Endothelial cell of umbilical vein (primary cell): ENCODE measurements around the gene OSBPL10. TPM values are rescaled to one million over a fixed set of nuclear protein-coding genes. Genes with fewer than 3 reads are reported as not detected.

ENCODE experiments used
- BruUV-seq: library from RNA; stranded (reverse); fragments of 400-500 nt; replicated peaks from 2 replicates; lab custom pipeline; 2021; lab: Mats Ljungman, UMichigan
- CTCF ChIA-PET: fragments of 300-600, 350-600 bp; sonication (Branson Sonifier 250); formaldehyde crosslinking; loops from one replicate; lab custom pipeline; 2021; ENCODE audit warnings: antibody characterized with exemption, inconsistent platforms; lab: Charles Lee
- POLR2A ChIA-PET: fragments of 300-600, 350-600 bp; sonication (Branson Sonifier 250); formaldehyde crosslinking; loops from one replicate; lab custom pipeline; 2021; ENCODE audit warnings: antibody characterized with exemption, inconsistent platforms; lab: Charles Lee
- DNase-seq: peaks from one replicate; pipeline ENCODE4 v3.0.0-alpha.2; 2011; ENCODE audit warnings: low read depth, low spot score
- FAIRE-seq: peaks from 2 replicates; lab custom pipeline; 2011; peaks lifted over from hg19 to GRCh38; lab: Jason Lieb, UNC
- H2AFZ ChIP-seq: 2 replicates; pipeline ENCODE4 v1.6.0; 2012; ENCODE audit warnings: low read depth, low read length, control low read depth, inconsistent platforms
- H3K27ac ChIP-seq: 2 replicates; pipeline ENCODE4 v1.5.1; 2011; ENCODE audit warnings: low read depth, mild to moderate bottlenecking, control low read depth, low read length, moderate library complexity; ENCODE audit not compliant: insufficient read depth
- H3K27me3 ChIP-seq, 2 experiments: 2 replicates each; pipeline versions ENCODE4 v1.6.0 to v1.6.1; 2011; ENCODE audit warnings: low read length in 2 of 2, mixed read lengths in 1 of 2; ENCODE audit not compliant: control insufficient read depth in 2 of 2, insufficient read depth in 2 of 2
- H3K36me3 ChIP-seq, 2 experiments: 2 replicates in 1 of 2; 3 replicates in 1 of 2; pipeline ENCODE4 v1.5.1; 2011; ENCODE audit warnings: low read length in 2 of 2, mild to moderate bottlenecking in 1 of 2, moderate library complexity in 1 of 2; ENCODE audit not compliant: control insufficient read depth in 2 of 2, insufficient read depth in 2 of 2; ENCODE audit errors: extremely low read depth in 1 of 2
- H3K4me1 ChIP-seq: 3 replicates; pipeline ENCODE4 v1.5.1; 2011; ENCODE audit warnings: mild to moderate bottlenecking, low read length; ENCODE audit not compliant: control insufficient read depth, insufficient read depth; ENCODE audit errors: extremely low read depth
- H3K4me2 ChIP-seq: 2 replicates; pipeline ENCODE4 v1.6.1; 2011; ENCODE audit warnings: low read length, control low read depth, mixed read lengths; ENCODE audit not compliant: insufficient read depth
- H3K4me3 ChIP-seq, 3 experiments: fragments of 200-600 bp in 1 of 3; sonication (generic), shearing (Covaris generic) in 1 of 3; replicated peaks in 1 of 3; 2 replicates each; pipeline ENCODE4 v1.5.1; 2011 to 2016; ENCODE audit warnings: control low read depth in 3 of 3, low read length in 3 of 3, mild to moderate bottlenecking in 2 of 3, inconsistent platforms in 1 of 3, low read depth in 1 of 3, moderate library complexity in 1 of 3; ENCODE audit not compliant: insufficient read depth in 1 of 3
- H3K79me2 ChIP-seq: 2 replicates; pipeline ENCODE4 v1.6.0; 2012; ENCODE audit warnings: low read length, inconsistent platforms; ENCODE audit not compliant: control insufficient read depth, insufficient read depth
- H3K9ac ChIP-seq: replicated peaks from 2 replicates; pipeline ENCODE3; 2011; ENCODE audit warnings: low read length, control low read depth; ENCODE audit not compliant: insufficient read depth; ENCODE audit errors: extremely low read depth
- H3K9me1 ChIP-seq: replicated peaks from 3 replicates; pipeline ENCODE4 v1.6.0; 2011; ENCODE audit warnings: mild to moderate bottlenecking, low read length; ENCODE audit not compliant: control insufficient read depth, insufficient read depth; ENCODE audit errors: extremely low read depth
- H3K9me3 ChIP-seq: replicated peaks from 2 replicates; pipeline ENCODE4 v1.5.1; 2012; ENCODE audit warnings: low read length, inconsistent platforms; ENCODE audit not compliant: control insufficient read depth, insufficient read depth
- H4K20me1 ChIP-seq: replicated peaks from 2 replicates; pipeline ENCODE3; 2011; ENCODE audit warnings: mild to moderate bottlenecking, low read length; ENCODE audit not compliant: control insufficient read depth, insufficient read depth; ENCODE audit errors: extremely low read depth
- JUN ChIP-seq: IDR thresholded peaks from 2 replicates; pipeline ENCODE4 v1.6.1; 2011; ENCODE audit warnings: borderline replicate concordance, low read depth; ENCODE audit not compliant: insufficient read length, insufficient read depth
- POLR2A ChIP-seq: IDR thresholded peaks from 2 replicates; pipeline ENCODE4 v1.6.1; 2012; ENCODE audit warnings: low read depth, mild to moderate bottlenecking, control low read depth, low read length
- POLR2AphosphoS5 ChIP-seq: IDR thresholded peaks from 2 replicates; pipeline ENCODE4 v1.6.1; 2012; ENCODE audit warnings: low read depth, mild to moderate bottlenecking, control low read depth, low read length, moderate library complexity; ENCODE audit not compliant: insufficient read depth
- dilution Hi-C: fragments of 300-500 bp; cut with MboI; formaldehyde crosslinking; loops from one replicate; pipeline ENCODE4 v1.15.0; 2019; ENCODE audit warnings: low sequenced_read_pairs; ENCODE audit not compliant: extremely low pct_ligation_motif_present
- intact Hi-C: fragments of 100-400 bp; cut with micrococcal nuclease; formaldehyde crosslinking; loops from one replicate; pipeline ENCODE4 v1.10.0; 2022
- polyA plus RNA-seq, 4 experiments: library from polyadenylated mRNA; depleted of rRNA in 3 of 4; stranded (reverse) in 3 of 4; unstranded in 1 of 4; fragments of >200 nt; gene quantifications; 2 replicates each; pipeline versions ENCODE4 v1.2.1 to v1.2.3, GENCODE V29; 2011 to 2012; ENCODE audit warnings: missing spikeins in 1 of 4
- total RNA-seq: library from RNA; stranded (reverse); gene quantifications from 2 replicates; pipeline ENCODE4 v1.2.3, GENCODE V29; 2021
- TF ChIP-seq, protein P1 (sequence below): IDR thresholded peaks from 2 replicates; pipeline ENCODE4 v1.6.1; 2011; ENCODE audit not compliant: insufficient read depth, insufficient read length
- TF ChIP-seq, protein P2 (sequence below), 2 donors: IDR thresholded peaks; 1 replicate in 1 of 2; 2 replicates in 1 of 2; pipeline ENCODE4 v1.5.1; 2011; ENCODE audit warnings: low read length in 2 of 2, mild to moderate bottlenecking in 2 of 2, moderate library complexity in 2 of 2, control low read depth in 1 of 2, inconsistent platforms in 1 of 2, low read depth in 1 of 2; ENCODE audit not compliant: insufficient read depth in 1 of 2; ENCODE audit errors: extremely low read depth in 1 of 2

Gene OSBPL10
- total and polyA plus RNA-seq, 2 donors (not counting 3 experiments of a cell fraction or from before 2014, with no cell fraction given) = 10.8 to 47.6 TPM

DNA sequence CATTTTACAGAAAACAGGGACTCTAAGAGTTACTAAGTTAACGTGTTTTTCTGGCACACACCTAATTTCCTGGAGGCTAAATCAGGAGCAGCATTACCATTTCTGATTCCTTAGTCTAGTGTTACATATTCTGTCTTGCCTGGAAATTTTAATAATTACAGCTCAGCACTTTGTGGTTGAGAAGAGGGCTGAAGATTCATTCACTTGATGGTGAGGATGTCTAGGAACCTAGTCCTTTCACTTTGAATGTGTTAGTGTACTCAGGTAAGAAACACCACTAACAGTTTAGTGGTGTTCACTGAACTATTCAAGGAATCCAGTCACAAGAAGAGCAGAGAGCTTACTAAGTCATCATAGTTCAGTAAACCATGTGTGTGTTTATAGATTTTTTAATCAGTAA is 345.5 kb downstream of the OSBPL10 start:
- Histone ChIP-seq H3K36me3 (peaks cover 0 to 8% of the 10 kb centered on the region in 2 experiments), H3K4me2 (no peak overlapping the region), H3K9me3 (no peaks in the 10 kb centered on the region), H2AFZ (no peak overlapping the region), H3K4me1 (no peaks in the 10 kb centered on the region), H3K9me1 (no peaks in the 10 kb centered on the region), H3K27me3 (no peaks in the 10 kb centered on the region), H4K20me1 (no peaks in the 10 kb centered on the region), H3K79me2 (no peaks in the 10 kb centered on the region), H3K27ac (no peak overlapping the region), H3K4me3 (no peak overlapping the region), H3K9ac (no peak overlapping the region)
- FAIRE-seq = no peak
- ChIA-PET CTCF (interaction anchor here (1.3 to 1.5 kb wide), 2 partner anchors 10 to 25 kb away, joined by 3 to 4 read pairs; no protein-coding TSS in a partner anchor), POLR2A (no interaction called here)
- TF ChIP-seq POLR2AphosphoS5 (no peak), POLR2A (no peak), JUN (no peak)
- TF ChIP-seq, protein P1, sequence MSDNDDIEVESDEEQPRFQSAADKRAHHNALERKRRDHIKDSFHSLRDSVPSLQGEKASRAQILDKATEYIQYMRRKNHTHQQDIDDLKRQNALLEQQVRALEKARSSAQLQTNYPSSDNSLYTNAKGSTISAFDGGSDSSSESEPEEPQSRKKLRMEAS = no peak
- TF ChIP-seq, protein P2, sequence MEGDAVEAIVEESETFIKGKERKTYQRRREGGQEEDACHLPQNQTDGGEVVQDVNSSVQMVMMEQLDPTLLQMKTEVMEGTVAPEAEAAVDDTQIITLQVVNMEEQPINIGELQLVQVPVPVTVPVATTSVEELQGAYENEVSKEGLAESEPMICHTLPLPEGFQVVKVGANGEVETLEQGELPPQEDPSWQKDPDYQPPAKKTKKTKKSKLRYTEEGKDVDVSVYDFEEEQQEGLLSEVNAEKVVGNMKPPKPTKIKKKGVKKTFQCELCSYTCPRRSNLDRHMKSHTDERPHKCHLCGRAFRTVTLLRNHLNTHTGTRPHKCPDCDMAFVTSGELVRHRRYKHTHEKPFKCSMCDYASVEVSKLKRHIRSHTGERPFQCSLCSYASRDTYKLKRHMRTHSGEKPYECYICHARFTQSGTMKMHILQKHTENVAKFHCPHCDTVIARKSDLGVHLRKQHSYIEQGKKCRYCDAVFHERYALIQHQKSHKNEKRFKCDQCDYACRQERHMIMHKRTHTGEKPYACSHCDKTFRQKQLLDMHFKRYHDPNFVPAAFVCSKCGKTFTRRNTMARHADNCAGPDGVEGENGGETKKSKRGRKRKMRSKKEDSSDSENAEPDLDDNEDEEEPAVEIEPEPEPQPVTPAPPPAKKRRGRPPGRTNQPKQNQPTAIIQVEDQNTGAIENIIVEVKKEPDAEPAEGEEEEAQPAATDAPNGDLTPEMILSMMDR (IDR thresholded peaks at IDR 0.05; ENCODE audit: extremely low read depth in 1 of 2, insufficient read depth in 1 of 2, low read depth in 1 of 2, low read length in 2 of 2) = no peak
- intact Hi-C loops (no loop called here), dilution Hi-C loops (no loop called here)
- BruUV-seq = no TSS peak
- DNase-seq = no peak

DNA sequence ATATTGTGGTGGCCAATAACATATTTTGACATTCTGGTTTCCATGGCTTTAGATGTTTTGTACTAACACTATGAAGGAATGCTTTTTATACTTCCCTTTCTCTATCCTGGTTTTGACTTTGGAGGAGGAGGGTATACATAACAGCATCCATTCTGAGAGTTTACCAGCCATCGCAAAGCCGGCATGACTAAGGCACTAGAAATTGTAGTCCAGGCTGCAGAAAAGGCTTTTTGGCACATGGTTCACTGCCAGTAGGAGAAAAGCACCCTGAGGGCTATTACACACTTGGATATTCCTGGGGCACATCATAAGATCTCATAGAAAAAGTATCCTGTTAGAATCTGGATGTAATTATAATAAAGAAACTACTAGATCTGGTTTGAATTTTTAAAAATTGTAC is 346.6 kb downstream of the OSBPL10 start:
- Histone ChIP-seq H3K36me3 (peaks cover 0 to 12% of the 10 kb centered on the region in 2 experiments), H3K9me3 (no peaks in the 10 kb centered on the region), H3K27ac (no peak overlapping the region), H3K79me2 (no peaks in the 10 kb centered on the region), H3K4me1 (no peaks in the 10 kb centered on the region), H3K4me2 (no peak overlapping the region), H4K20me1 (no peaks in the 10 kb centered on the region), H2AFZ (no peak overlapping the region), H3K4me3 (no peak overlapping the region), H3K27me3 (no peaks in the 10 kb centered on the region), H3K9ac (no peak overlapping the region), H3K9me1 (no peaks in the 10 kb centered on the region)
- DNase-seq (no peak), FAIRE-seq (no peak)
- POLR2A ChIA-PET = no interaction called here
- CTCF ChIA-PET = no interaction called here
- no peak for TF ChIP-seq POLR2AphosphoS5
- no TSS peak for BruUV-seq
- dilution Hi-C loops = no loop called here
- intact Hi-C loops = no loop called here
